WTC11 (cell line): ENCODE results near the gene GUCY1A2.

Experiments used
- ARID4B ChIP-seq: sonication (generic); formaldehyde crosslinking; IDR thresholded peaks from 2 replicates; pipeline ENCODE4 v1.8.0; 2023; ENCODE audit warnings: missing genetic modification reagents, mild to moderate bottlenecking, borderline replicate concordance
- CTCF ChIP-seq: fragments of 200-600 bp; IDR thresholded peaks from 2 replicates; pipeline ENCODE4 v1.8.0; 2022; ENCODE audit warnings: antibody characterized with exemption
- E2F5 ChIP-seq: sonication (generic); formaldehyde crosslinking; IDR thresholded peaks from 2 replicates; pipeline ENCODE4 v1.8.1; 2022; ENCODE audit warnings: mild to moderate bottlenecking, moderate library complexity, missing genetic modification reagents
- ETV6 ChIP-seq: sonication (generic); formaldehyde crosslinking; IDR thresholded peaks from 2 replicates; pipeline ENCODE4 v1.8.1; 2022; ENCODE audit warnings: mild to moderate bottlenecking, missing genetic modification reagents
- FOXK1 ChIP-seq: sonication (generic); formaldehyde crosslinking; IDR thresholded peaks from 2 replicates; pipeline ENCODE4 v1.8.0; 2022; ENCODE audit warnings: mild to moderate bottlenecking, moderate library complexity, missing genetic modification reagents
- FOXP4 ChIP-seq: sonication (generic); formaldehyde crosslinking; IDR thresholded peaks from 2 replicates; pipeline ENCODE4 v1.8.0; 2022; ENCODE audit warnings: mild to moderate bottlenecking, missing genetic modification reagents
- HMGXB4 ChIP-seq: sonication (generic); formaldehyde crosslinking; IDR thresholded peaks from 2 replicates; pipeline ENCODE4 v1.8.1; 2023; ENCODE audit warnings: mild to moderate bottlenecking, moderate library complexity, missing genetic modification reagents
- MAX ChIP-seq: sonication (generic); formaldehyde crosslinking; IDR thresholded peaks from 2 replicates; pipeline ENCODE4 v1.8.0; 2022; ENCODE audit warnings: mild to moderate bottlenecking, missing genetic modification reagents
- MLX ChIP-seq: sonication (generic); formaldehyde crosslinking; IDR thresholded peaks from 2 replicates; pipeline ENCODE4 v1.8.1; 2023; ENCODE audit warnings: mild to moderate bottlenecking, missing genetic modification reagents, moderate library complexity
- NFYB ChIP-seq: sonication (generic); formaldehyde crosslinking; conservative IDR thresholded peaks from 2 replicates; pipeline ENCODE4 v1.8.0; 2022; ENCODE audit warnings: low read depth, missing genetic modification reagents
- ZMAT4 ChIP-seq: fragments of 250-450 bp; sonication (Bioruptor Pico); IDR thresholded peaks from 2 replicates; pipeline ENCODE4 v1.9.0; 2021; ENCODE audit warnings: mild to moderate bottlenecking
- ZNF423 ChIP-seq: fragments of 250-450 bp; sonication (Bioruptor Pico); IDR thresholded peaks from 2 replicates; pipeline ENCODE4 v2.1.2; 2022; ENCODE audit warnings: mild to moderate bottlenecking, moderate library complexity

- no peak for TF ChIP-seq MAX
- TF ChIP-seq ETV6 = no peak
- TF ChIP-seq ZMAT4 = no peak
- no peak for TF ChIP-seq ARID4B
- TF ChIP-seq NFYB (CRISPR knock-in tag) = no peak
- no peak for TF ChIP-seq FOXP4 (CRISPR knock-in tag)
- TF ChIP-seq MLX = no peak
- no peak for TF ChIP-seq E2F5 (CRISPR knock-in tag)
- no peak for TF ChIP-seq CTCF
- no peak for TF ChIP-seq HMGXB4 (CRISPR knock-in tag)
- TF ChIP-seq FOXK1 = no peak
- TF ChIP-seq ZNF423 (CRISPR knock-in tag) = no peak
These were observed 35.0 kb downstream of the GUCY1A2 start for GRCh38 chr11:106983261-106983660.
